Daoy (cell line): ENCODE measurements around the gene CYS1. TPM values are rescaled to one million over a fixed set of nuclear protein-coding genes. Genes with fewer than 3 reads are reported as not detected.
"Not testable (repeated sequence)": the region's sequence is repeated elsewhere in the genome, so short reads cannot be mapped to it uniquely, and the experiment has no call there.

Source experiments
- DNase-seq: peaks from one replicate; pipeline ENCODE4 v3.0.0-alpha.2; 2015; ENCODE audit warnings: low read depth
- total RNA-seq: library from RNA; depleted of rRNA; stranded (reverse); fragments of >200 nt; shearing (Covaris generic); gene quantifications from 2 replicates; pipeline ENCODE4 v1.2.3, GENCODE V29; 2014

The CYS1 gene
- total RNA-seq, 1 experiment from 2014 or later, result 2.1 TPM

- DNase-seq, result no peak
These were observed 14.1 kb upstream of the CYS1 start for GRCh38 chr2:10094271-10094814.

GRCh38 chr2:10091889-10092244 is 11.7 kb upstream of the CYS1 start:
- not testable (repeated sequence) for DNase-seq

- DNase-seq, result no peak
These were observed 11.1 kb upstream of the CYS1 start for GRCh38 chr2:10091182-10091888.

GRCh38 chr2:10089565-10090190 is 9.5 kb upstream of the CYS1 start:
- DNase-seq, result no peak

GRCh38 chr2:10087360-10087759 is 7.1 kb upstream of the CYS1 start:
- DNase-seq, result no peak

GRCh38 chr2:10086950-10087349 is 6.7 kb upstream of the CYS1 start:
- DNase-seq, result no peak

GRCh38 chr2:10085668-10086059 is 5.5 kb upstream of the CYS1 start:
- DNase-seq, result no peak

GRCh38 chr2:10085043-10085667 is 4.9 kb upstream of the CYS1 start:
- DNase-seq, result no peak

GRCh38 chr2:10084223-10084865 is 4.1 kb upstream of the CYS1 start:
- no peak for DNase-seq

GRCh38 chr2:10083692-10084211 is 3.5 kb upstream of the CYS1 start:
- no peak for DNase-seq

GRCh38 chr2:10083046-10083445 is 2.8 kb upstream of the CYS1 start:
- no peak for DNase-seq

- peak; percentile 35 for DNase-seq
These were observed 509 bp upstream of the CYS1 start for GRCh38 chr2:10080536-10081304.

- peak; percentile 70 for DNase-seq
These were observed 843 bp downstream of the CYS1 start for GRCh38 chr2:10079266-10079869.

GRCh38 chr2:10078704-10079265 is 1.4 kb downstream of the CYS1 start:
- no peak for DNase-seq

GRCh38 chr2:10078001-10078400 is 2.2 kb downstream of the CYS1 start:
- DNase-seq, result no peak

- DNase-seq, result no peak
These were observed 3.2 kb downstream of the CYS1 start for GRCh38 chr2:10076988-10077527.

GRCh38 chr2:10076511-10076910 is 3.7 kb downstream of the CYS1 start:
- DNase-seq, result no peak

- no peak for DNase-seq
These were observed 4.5 kb downstream of the CYS1 start for GRCh38 chr2:10075571-10076209.

GRCh38 chr2:10075101-10075500 is 5.1 kb downstream of the CYS1 start:
- no peak for DNase-seq

GRCh38 chr2:10073706-10074105 is 6.5 kb downstream of the CYS1 start:
- no peak for DNase-seq
